Loucy (cell line): Measurements from ENCODE around the gene TCF7L2.

ENCODE experiments used
- H2AFZ ChIP-seq: fragments of 200-600 bp; sonication (generic); 2 replicates; pipeline ENCODE4 v1.6.0; 2016; ENCODE audit warnings: antibody characterized with exemption, mild to moderate bottlenecking, low read length, moderate library complexity
- H3F3A ChIP-seq: fragments of 200-600 bp; 2 replicates; pipeline ENCODE4 v1.6.0; 2016; ENCODE audit warnings: antibody characterized with exemption, low read depth, mild to moderate bottlenecking
- H3K27me3 ChIP-seq: fragments of 200-600 bp; sonication (generic); 2 replicates; pipeline ENCODE4 v1.6.1; 2014; ENCODE audit warnings: low read length, mild to moderate bottlenecking; ENCODE audit not compliant: insufficient read depth, poor library complexity, severe bottlenecking
- H3K36me3 ChIP-seq: fragments of 200-600 bp; sonication (generic); 2 replicates; pipeline ENCODE4 v1.6.1; 2016; ENCODE audit warnings: low read length; ENCODE audit not compliant: insufficient read depth
- H3K4me1 ChIP-seq: fragments of 200-600 bp; sonication (generic); 2 replicates; pipeline ENCODE4 v1.5.1; 2014; ENCODE audit warnings: low read length, mild to moderate bottlenecking; ENCODE audit not compliant: insufficient read depth, poor library complexity, severe bottlenecking
- H3K4me2 ChIP-seq: fragments of 200-600 bp; sonication (generic); 2 replicates; pipeline ENCODE4 v1.6.0; 2014; ENCODE audit warnings: antibody characterized with exemption, low read length, low read depth, mild to moderate bottlenecking; ENCODE audit not compliant: poor library complexity, severe bottlenecking
- H3K4me3 ChIP-seq: fragments of 200-600 bp; sonication (generic); 2 replicates; pipeline ENCODE4 v1.5.1; 2014; ENCODE audit warnings: low read length, mild to moderate bottlenecking, mixed read lengths; ENCODE audit not compliant: poor library complexity, severe bottlenecking
- H3K79me2 ChIP-seq: fragments of 200-600 bp; sonication (generic); 2 replicates; pipeline ENCODE4 v1.6.1; 2014; ENCODE audit warnings: low read length; ENCODE audit not compliant: insufficient read depth
- H3K9ac ChIP-seq: fragments of 200-600 bp; sonication (generic); 2 replicates; pipeline ENCODE4 v1.6.0; 2014; ENCODE audit warnings: mild to moderate bottlenecking, low read depth, low read length, moderate library complexity; ENCODE audit not compliant: poor library complexity, severe bottlenecking
- H3K9me2 ChIP-seq: fragments of 200-600 bp; sonication (generic); replicated peaks from 2 replicates; pipeline ENCODE4 v1.6.1; 2016; ENCODE audit warnings: low read depth, low read length, mixed read lengths
- H3K9me3 ChIP-seq: fragments of 200-600 bp; sonication (generic); 2 replicates; pipeline ENCODE4 v1.6.1; 2014; ENCODE audit warnings: mild to moderate bottlenecking, antibody characterized with exemption, low read length, low read depth; ENCODE audit not compliant: insufficient read depth
- H4K20me1 ChIP-seq: fragments of 200-600 bp; sonication (generic); 2 replicates; pipeline ENCODE4 v1.6.0; 2014; ENCODE audit warnings: antibody characterized with exemption, low read length, mild to moderate bottlenecking; ENCODE audit not compliant: insufficient read depth, poor library complexity, severe bottlenecking
- CTCF ChIP-seq: fragments of 200-600 bp; sonication (generic); conservative IDR thresholded peaks from 2 replicates; pipeline ENCODE4 v1.5.1; 2014; ENCODE audit warnings: mild to moderate bottlenecking, antibody characterized with exemption, low read length
- EZH2phosphoT487 ChIP-seq: fragments of 200-600 bp; IDR thresholded peaks from 2 replicates; pipeline ENCODE4 v1.6.1; 2018; ENCODE audit warnings: antibody characterized with exemption, mild to moderate bottlenecking, moderate library complexity, borderline replicate concordance

The TCF7L2 gene

GRCh38 chr10:112989826-112990225, 39.8 kb downstream of the TCF7L2 start:
- TF ChIP-seq EZH2phosphoT487: no peak
- no peak for TF ChIP-seq CTCF

GRCh38 chr10:112990271-112990670, 40.2 kb downstream of the TCF7L2 start:
- H3K79me2 ChIP-seq: no peaks in the 10 kb centered on the region
- peaks cover 21% of the 10 kb centered on the region for H3K27me3 ChIP-seq
- H3K4me3 ChIP-seq: no peak overlapping the region
- H3K9ac ChIP-seq: no peak overlapping the region
- H3K9me2 ChIP-seq: no peaks in the 10 kb centered on the region
- H3K9me3 ChIP-seq: no peaks in the 10 kb centered on the region
- peaks cover 41% of the 10 kb centered on the region for H4K20me1 ChIP-seq
- H3F3A ChIP-seq: no peaks in the 10 kb centered on the region
- H3K36me3 ChIP-seq: no peaks in the 10 kb centered on the region
- H3K4me2 ChIP-seq: no peak overlapping the region
- TF ChIP-seq EZH2phosphoT487 (no peak), CTCF (no peak)
- H2AFZ ChIP-seq: no peak overlapping the region
- peaks cover 19% of the 10 kb centered on the region for H3K4me1 ChIP-seq

More at GRCh38 chr10:112989826-112990225, 39.8 kb downstream of the TCF7L2 start:
- H3K27me3 ChIP-seq: peaks cover 26% of the 10 kb centered on the region
- H3K36me3 ChIP-seq: no peaks in the 10 kb centered on the region
- H4K20me1 ChIP-seq: peaks cover 45% of the 10 kb centered on the region
- no peak overlapping the region for H3K9ac ChIP-seq
- peaks cover 21% of the 10 kb centered on the region for H3K4me1 ChIP-seq
- H2AFZ ChIP-seq: no peak overlapping the region
- no peak overlapping the region for H3K4me2 ChIP-seq
- H3K79me2 ChIP-seq: no peaks in the 10 kb centered on the region
- H3K4me3 ChIP-seq: no peak overlapping the region
- no peaks in the 10 kb centered on the region for H3K9me2 ChIP-seq
- no peaks in the 10 kb centered on the region for H3K9me3 ChIP-seq
- no peaks in the 10 kb centered on the region for H3F3A ChIP-seq

- Histone ChIP-seq H2AFZ (no peak overlapping the region), H3K9me3 (no peaks in the 10 kb centered on the region), H3K36me3 (no peaks in the 10 kb centered on the region), H4K20me1 (peaks cover 23% of the 10 kb centered on the region), H3K79me2 (no peaks in the 10 kb centered on the region), H3K9ac (no peak overlapping the region), H3F3A (no peaks in the 10 kb centered on the region), H3K27me3 (peaks cover 4% of the 10 kb centered on the region), H3K4me1 (peaks cover 5% of the 10 kb centered on the region), H3K4me2 (no peak overlapping the region), H3K4me3 (no peak overlapping the region), H3K9me2 (no peaks in the 10 kb centered on the region)
- TF ChIP-seq CTCF: no peak
- no peak for TF ChIP-seq EZH2phosphoT487
Measured at GRCh38 chr10:112991888-112992491, 41.9 kb downstream of the TCF7L2 start.
